Middle frontal gyrus (tissue), 1 donor: Measurements from ENCODE around the gene RNF166.
A peak's percentile ranks its signal among the peaks of the same experiment; 100 is the strongest.

Experiments used
- DNase-seq: peaks from one replicate; pipeline ENCODE4 v3.0.0-alpha.2; 2015; ENCODE audit warnings: low spot score; ENCODE audit errors: extremely low spot score

RNF166 gene

DNA sequence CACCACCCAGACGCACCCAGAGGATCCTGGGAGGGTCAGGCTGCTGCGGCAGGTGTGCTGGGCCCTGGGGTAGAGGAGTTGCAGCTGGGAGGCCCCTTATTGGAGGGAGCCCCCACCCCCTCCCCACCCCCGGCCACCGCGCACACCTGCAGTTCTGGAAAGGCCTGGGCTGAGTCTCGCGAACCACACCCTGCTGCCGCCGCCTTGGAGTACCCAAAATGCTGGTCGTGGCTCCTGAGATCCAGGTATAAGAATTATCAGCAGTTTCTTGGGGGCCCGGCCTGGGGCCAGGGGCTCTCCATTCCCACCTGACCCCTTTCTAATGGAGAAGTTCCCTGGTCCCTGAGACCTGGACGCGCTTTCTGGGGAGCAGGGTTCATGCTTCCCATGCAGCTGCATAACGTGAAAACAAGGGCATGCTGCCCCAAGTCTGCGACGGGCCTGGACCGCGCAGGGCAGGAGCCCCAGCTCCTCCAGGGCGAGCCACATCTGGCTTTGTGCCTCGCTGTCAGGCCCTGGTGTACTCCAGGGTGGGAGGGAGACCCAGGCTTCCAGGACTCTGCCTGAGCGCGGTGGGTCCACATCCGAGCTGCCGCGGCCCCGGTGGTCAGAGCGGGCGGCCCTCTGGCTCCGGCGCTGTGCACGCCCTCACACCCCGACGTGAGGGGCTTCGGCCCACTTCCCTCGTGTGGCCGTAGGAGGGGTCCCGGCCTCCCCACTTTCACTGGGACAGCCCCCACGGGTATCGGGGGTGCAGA lies 12.6 kb downstream of the RNF166 start:
- DNase-seq = no peak

DNA sequence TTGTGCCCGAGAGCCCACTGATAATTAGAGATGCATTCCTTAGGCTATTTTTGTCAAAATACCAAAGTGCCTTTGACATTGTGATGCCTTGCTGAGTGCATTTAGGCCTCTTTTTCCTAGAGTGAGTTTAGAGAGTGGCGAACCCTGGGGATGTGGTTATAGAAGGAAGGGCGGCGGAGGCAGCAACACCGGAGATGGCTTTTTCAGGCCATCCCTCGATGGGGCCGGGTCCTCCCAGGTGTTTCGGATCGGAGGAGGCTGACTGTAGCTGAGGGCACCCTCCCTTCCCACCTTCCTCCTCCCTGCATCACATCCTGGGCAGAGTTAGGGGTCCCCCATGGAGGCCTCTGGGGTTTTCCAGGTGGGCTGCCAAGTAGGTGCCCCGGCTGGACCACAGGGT lies 13.3 kb downstream of the RNF166 start:
- DNase-seq = no peak

DNA sequence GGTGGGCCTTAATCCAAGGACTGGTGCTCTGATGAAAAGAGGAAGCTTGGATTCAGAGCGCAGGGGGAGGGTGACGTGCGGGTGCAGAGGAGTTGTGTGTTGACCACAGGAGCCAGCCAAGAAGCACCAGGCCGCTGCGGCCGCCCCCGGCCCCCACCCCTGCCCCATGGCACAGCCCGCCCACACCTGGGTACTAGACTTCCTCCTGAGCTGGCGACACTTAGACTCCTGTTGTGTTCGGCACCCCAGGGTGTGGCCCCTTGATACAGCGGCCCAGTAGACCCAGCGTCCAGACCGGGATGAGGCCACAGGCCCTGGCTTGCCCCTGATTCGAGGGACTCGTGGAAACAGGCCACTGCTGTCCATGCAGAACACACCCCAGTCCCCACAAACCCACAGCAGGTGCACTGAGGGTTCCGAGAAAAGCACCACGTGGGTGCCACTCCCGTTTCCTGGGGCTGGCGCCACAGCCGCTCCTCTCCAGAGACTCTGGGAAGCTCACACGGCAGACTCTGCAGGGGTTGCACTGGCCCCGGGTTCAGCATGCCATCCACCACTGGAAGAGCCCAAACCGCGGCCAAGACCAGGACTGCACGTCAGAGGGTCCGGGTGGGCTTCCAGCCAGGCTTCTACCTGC lies 14.2 kb downstream of the RNF166 start:
- no peak for DNase-seq

DNA sequence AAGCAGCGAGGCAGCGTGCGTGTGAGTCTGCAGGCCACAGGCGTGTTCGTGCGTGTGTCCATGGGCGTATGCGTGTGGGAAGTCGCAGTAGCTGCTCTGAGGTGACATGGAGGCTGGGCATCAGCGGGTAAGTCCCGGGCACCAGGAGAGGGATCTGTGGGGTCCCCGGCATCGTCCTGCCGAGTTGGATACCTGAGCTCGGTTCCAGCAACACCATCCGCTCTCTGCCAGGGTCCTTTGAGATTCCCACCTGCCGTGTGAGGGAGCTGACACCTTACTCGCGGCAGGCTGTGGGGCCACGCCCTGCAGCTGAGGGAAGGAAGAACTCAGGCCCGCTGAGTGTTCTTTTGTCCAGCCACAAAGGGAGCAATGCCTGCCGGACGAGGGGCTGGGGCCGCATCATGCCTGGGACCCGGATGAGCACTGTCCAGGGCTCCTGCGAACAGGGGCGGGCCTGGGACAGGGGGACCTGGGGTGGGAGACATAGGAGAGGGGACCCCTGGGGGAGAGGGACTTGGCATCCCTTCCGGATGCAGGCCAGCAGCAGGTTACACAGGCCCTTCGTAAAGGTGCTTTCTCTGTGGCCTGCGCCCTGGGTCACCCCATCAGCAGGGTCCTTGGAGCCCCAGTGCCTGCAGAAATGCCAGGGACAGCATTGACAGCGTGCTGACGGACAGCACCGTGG lies 14.9 kb downstream of the RNF166 start:
- DNase-seq = no peak

DNA sequence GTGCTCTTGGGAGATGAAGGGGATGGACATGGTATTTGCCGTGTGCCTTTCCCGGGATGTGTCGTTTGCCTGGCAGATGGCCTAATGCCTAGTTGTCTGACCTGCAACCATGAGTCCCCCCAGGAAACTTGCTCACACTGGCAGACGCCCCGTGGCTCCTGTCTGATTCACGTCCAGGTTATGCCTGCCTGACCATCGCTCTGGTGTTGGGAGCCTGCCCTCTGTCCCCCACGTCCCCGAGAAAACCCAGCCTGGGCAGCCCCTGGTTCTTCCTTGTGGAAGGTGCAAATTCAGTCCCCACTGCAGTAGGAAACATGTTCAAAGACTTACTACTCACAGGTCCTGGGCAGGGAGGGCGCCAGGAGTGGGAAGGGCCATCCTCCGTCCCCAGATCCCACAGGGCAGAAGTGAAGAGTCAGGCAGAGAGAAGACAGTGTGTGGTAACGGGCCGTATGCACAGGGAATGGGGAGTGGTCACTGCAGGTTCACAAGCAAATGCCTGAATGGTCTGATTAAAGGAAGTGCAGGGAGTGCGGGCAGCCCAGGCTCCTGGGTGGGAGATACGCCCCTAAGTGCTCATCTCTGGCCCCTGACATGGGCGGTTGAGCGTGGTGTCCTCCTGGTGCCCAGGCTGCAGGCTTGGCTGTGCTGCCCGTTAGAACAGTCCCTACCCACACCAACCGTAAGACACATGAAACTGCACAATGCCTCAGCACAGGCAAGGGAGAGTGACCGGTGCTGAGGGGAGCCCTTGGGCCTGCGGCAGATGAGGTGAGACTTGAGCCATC lies 15.7 kb downstream of the RNF166 start:
- DNase-seq = no peak

DNA sequence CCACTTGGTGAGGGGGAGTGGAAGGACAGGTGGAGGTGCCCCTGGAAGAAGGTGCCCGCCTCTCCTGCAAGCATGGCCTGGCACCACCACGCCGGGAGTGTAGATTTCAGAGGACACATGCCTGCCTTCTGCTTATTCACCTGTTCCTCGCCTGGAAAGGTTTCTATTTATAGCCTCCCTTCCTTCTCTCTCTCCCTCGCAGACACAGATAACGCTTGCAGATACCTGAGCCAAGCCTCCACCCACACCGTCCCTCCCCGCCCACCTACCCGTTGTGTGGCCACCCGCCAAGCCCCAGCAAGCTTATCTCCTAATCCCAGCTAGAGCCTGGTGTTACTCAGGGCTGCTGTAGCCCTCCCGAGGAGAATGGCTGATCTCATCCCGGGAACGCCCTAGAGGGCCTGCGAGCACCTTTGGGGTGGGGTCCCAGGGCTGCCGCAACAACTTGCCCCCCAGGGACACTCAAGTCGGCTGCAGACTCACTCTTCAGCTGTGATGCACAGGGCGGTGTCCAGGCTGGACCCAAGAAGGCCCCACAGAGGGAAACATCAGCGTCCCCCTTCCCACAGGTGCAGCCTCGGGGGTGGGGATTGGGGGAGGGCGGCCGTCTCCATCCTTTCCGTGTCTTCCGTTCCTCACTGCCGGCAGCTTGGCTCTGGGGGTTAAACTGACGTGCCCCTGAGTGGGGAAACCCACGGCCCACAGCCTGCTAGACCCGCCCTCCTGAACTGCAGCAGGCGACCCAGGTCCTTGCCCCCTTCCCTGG lies 18.0 kb downstream of the RNF166 start:
- no peak for DNase-seq

DNA sequence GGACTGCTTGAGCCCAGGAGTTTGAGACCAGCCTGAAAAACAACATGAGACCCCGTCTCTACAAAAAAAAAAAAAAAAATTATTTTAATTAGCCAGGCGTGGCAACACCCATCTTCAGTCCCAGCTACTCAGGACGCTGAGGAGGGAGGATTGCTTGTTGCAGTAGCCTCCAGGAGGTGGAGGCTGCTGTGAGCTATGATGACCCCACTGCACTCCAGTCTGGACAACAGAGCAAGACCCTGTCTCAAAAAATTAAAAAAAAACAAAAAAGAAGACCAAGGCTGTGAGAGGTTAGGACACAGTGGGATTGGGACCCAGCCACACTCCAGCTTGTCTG lies 18.6 kb downstream of the RNF166 start:
- DNase-seq = no peak

DNA sequence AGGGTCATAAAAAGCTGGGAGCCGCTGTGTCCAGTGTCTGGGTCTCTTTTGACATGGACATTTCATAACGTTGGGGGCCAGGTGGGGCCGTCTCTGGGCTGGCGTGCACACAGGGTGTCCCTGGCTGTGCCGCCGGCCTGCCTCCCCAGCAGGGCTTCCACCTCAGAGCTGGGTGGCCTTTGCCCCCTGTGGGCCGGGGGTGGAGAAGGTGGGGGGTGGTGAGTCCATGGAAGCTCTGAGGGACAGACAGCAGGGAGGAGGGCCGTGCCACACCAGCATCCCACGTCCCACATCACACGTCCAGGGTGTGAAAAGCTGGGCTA lies 19.0 kb downstream of the RNF166 start:
- no peak for DNase-seq

DNA sequence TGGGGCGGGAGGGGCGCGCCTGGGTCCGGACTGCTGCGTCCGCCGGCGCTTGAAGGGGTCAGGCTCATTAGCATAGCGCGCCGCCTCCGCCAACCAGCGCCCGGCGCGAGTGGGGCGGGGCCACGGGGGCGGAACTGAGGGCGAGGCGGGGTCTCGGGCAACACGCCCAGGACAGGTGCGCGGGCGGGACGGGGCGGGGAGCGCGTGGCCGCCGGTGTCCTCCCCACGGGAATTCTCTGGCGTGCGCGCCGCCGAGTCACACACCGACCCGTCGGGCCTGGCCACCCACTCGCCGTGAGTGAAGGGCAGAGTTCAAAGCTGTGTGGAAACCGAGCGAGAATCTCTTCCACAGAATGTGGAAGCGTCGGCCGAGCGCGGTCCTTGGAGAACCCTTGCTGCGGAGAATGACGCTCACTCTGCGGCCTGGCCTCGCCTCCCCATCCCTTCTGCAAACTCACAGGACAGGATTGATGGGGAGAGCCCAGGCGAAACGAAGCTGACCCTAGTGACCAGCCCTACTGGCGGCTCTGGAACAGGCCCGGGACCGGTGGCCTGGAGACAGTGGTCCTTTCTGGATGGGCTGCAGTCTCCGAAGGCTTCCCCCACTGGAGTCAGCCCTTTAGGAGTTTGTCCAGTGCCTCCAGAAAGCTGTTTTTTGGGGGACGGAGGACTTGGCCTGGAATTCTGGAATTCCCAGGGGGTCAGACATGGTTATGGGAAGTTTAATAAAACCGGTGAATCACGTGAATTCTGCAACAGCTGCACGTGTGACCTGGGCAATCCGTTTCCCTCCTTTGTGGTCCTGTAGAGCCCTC lies 19.6 kb downstream of the RNF166 start, which contains the start of gene SNAI3:
Gene SNAI3 (minus strand): TSS at position 69 of the 815 bp plus-strand sequence. CDS start 101 bp downstream, outside the sequence.
- DNase-seq = no peak

DNA sequence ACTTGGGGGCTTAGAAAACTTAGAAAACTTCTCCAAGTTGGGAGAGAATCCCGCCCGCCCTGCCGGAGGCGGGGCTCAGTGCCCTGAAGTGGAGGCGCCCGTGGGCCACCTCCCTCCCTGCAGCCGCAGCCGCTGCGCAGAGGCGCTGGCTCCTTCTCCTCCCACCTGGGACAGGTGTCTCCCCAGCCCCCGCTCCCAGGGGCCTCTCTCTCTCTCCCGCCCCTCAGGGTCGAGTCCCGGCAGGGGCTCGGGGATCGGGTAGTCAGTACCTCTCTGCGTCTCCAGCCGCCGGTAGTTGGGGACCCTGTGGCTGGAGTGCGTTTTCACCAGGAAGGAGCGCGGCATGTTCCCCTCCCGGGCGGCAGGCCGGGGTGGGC lies 20.2 kb downstream of the RNF166 start:
- no peak for DNase-seq

DNA sequence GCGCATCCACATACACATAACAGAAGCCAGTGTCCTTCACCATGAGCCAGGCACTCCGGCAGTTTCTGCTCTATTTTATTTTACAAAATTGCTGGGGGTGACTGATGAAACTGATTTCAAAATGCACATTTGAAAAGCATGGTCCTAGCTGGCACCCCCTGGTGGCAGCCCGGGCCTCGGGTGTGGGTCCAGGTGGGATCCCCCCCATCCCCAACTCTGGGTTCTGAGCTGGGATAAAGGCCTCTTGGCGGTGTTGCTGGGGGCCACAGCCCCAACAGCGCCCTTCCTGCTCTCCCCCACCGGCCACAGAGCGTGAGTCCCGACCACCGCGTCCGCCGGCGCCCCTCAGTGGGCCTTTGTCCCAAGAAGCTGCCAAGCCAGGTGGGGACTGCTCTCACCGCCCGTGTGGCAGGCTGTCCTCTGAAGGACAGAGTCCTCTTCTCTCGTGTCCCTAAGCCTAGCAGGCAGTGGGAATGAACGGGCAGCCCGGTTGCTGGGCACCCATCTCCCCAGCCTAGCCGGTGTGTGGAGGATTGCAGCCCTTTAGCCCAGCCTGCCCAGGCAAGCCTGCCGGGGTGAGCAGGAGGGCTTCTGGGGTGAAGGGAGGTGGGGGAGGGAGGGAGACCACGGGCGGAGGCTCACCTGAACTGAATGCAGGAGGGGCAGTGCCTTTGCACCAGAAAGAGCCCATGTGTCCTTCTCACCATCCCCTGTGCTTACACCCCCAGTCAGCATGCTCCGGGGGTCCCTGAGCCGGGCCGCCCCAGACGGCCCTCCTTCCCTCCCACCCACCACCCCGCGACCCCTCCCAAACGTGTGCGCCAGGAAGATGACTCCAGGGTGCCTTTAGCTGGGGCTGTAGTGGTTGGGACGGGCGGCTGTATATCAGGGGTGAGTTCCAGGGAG lies 20.8 kb downstream of the RNF166 start:
- no peak for DNase-seq

DNA sequence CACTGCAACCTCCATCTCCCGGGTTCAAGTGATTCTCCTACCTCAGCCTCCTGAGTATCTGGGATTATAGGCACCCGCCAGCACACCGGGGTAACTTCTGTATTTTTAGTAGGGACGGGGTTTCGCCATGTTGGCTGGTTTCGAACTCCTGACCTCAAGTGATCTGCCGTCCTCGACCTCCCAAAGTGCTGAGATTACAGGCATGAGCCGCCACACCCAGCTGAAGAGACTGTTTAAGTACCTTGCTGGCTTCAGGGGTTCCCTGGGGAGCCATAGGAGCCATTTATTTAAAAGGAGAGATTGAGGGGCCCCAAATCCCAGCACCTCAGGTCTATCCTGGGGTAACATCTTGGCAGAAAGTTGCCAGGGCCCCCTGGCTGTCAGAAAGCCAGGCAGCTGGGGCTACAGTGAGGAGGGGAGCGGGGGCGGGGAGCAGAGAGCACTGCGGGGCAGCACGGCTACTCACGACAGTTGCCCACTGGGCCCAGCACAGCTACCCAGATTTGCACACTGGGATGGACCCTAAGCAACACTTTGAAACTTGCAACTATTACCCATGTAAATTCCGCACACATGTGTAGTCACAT lies 21.5 kb downstream of the RNF166 start:
- DNase-seq = no peak

DNA sequence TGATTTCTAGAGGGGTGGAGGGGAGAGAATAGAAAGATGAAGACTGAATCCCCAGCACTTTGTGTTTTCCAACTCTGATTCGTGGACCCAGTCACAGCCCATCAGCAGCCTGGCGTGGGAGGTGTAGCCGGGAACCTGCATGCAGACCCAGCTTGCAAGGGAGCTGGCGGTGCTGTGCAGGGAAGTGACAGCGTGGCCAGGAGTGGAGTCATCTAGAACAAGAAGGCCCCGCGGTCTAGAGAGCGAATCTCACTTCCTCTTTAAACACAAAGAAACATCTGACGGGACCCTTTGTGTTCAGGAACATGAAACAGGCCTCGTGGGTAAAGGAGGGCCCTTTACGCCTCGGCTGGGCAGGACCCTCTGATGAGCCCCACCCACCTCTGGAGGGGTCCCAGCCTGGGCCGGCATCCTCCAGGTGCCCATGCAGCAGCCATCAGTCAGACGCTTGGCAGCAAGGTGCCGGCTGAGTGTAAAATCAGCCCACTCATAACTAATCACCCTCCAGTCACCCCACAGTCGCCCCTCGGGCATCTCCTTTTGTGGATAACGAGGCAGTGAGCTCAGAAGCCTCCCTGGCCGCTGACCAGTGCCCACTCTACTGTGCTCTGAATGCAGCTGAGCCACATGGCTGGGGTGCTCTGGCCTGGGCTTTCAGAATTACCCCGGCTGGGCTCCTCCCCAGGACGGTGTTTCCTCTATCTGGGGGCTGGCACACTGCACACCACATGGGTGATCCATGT lies 24.3 kb downstream of the RNF166 start:
- peak; percentile 69 for DNase-seq

DNA sequence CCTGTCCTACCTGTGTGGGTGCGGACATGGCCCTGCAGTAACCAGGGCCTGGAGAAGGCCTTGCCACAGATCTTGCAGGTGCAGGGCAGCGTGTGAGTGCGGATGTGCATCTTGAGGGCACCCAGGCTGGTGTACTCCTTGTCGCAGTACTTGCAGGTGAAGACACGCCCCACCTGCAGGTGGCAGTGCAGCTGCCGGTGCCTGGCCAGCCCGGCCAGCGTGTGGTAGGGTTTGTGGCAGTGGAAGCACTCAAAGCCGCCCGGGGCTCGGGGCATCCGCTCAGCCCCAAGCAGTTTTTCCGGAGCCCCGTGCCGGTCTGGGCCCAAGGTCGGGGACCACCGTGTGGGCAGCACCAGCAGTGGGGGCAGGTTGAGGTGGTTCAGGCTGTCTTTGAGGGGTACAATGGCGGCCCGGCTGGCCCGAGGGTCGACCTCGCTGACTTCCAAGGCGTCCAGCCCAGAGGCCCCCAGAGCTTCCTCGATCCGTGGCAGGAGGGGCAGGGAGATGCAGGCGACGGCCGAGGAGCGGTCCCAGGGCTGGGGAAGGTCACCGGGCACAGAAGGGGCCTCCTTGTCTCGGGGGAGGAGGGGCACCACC lies 25.0 kb downstream of the RNF166 start:
- no peak for DNase-seq

DNA sequence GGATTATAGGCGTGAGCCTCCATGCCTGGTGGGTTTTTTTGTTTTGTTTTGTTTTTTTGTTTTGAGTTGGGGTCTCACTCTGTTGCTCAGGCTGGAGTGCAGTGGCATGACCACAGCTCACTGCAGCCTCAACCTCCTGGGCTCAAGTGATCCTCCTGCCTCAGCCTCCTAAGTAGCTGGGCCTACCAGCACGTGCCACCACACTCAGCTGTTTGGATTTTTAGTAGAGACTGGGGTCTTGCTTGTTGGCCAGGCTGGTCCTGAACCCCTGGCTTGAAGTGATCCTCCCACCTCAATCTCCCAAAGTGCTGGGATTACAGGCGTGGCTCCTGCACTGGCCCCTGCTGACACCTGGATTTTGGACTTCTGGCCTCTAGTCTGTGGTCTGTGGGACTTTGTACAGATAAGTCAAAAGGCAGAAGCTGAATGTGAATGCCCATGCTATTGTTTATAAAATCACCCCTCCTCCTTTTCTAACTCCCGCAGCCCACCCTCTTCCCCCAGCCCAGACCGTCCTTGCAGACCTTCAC lies 25.6 kb downstream of the RNF166 start:
- no peak for DNase-seq

DNA sequence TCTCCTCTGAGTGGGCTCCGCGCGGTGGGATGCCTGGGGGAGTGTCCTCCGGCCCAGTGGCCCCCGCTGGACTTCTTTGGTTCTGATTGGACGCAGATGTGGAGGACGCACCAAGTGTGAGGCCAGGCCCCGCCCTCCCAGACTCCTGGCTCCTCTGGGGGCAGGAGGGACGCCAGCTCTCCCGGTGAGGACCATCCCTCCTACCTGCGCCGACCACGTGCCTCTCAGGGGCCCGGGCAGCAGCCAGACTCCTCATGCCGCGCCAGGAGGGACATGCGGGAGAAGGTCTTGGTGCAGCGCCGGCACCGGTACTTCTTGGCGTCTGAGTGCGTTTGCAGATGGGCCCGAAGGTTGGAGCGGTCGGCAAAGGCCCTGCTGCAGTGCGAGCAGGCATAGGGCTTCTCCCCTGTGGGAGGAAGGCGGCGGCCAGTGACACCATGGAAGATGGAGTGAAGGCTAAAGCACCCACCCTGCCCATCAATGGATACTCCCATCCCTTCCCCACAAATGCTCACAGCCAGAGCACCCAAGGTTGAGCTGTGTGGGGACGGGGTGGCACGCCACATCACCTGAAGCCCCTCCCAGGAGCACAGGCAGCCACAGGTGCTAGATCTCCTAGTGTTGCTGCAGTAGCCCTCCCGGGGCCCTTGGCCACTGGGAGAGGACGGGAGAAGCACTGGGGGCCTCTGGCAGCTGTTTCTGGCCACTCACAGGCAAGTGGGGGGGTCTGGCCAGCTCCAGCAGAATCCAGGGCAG lies 27.8 kb downstream of the RNF166 start:
- no peak for DNase-seq

DNA sequence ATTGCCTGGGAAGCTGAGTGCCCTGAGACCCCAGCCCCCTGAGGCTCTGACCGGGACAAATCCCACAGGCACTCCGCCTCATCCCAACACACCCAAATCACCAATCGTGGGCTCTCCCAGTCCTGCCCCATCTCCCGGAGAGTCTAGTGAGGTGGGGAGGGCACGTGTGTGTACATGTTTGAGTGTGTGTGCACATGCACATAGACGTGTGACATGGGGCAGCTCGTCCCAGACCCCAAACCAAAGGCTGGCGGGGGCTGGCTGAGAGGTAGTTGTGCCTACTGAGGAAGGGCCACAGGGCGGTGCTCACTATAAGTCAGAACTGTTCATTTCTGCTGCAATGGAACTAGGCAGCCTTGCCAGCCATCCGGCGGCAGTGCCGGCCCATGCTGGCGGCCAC lies 28.5 kb downstream of the RNF166 start:
- no peak for DNase-seq
